Testis (tissue), 2 donors: ENCODE data around the gene PNPLA2.

Experiments
- POLR2A ChIP-seq: fragments of 450-650 bp; IDR thresholded peaks from one replicate; pipeline ENCODE4 v1.6.1; 2017; ENCODE audit warnings: antibody characterized with exemption, mild to moderate bottlenecking, moderate library complexity
- TF ChIP-seq, protein P1 (sequence below), 3 experiments: fragments of 450-650 bp in 2 of 3; fragments of 200-600 bp in 1 of 3; sonication (generic) in 1 of 3; IDR thresholded peaks; one replicate each; pipeline ENCODE4 v1.5.1; 2016 to 2019; ENCODE audit warnings: antibody characterized with exemption in 3 of 3, mild to moderate bottlenecking in 2 of 3, moderate library complexity in 1 of 3

DNA sequence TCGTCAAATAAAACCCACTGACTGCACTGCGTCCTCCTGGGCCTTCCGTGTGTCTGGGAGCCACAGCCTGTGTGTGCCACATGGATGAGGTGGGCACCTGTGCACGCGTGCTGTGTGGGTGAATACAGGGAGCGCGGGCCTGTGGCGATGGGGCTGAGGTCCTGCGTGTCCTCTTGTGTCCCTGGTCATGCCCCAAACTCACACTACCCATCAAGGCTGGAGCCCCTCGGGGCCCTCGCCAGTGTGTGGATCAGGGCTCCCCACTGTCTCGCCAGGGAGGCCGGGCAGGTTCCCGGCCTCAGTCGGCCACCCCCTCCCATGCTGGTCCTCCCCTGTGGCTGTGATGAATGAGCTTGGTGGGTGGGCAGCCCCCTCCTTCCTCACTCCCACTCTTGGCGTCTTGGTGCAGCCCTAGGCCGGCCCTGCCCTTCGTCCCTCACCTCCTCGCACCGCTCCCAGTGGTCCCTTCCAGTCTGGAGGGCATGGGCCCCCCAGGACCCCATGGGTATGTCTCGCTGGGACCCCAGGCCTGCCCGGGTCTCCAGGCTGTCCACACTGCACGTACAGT lies 13.3 kb downstream of the PNPLA2 start:
- TF ChIP-seq, protein P1, sequence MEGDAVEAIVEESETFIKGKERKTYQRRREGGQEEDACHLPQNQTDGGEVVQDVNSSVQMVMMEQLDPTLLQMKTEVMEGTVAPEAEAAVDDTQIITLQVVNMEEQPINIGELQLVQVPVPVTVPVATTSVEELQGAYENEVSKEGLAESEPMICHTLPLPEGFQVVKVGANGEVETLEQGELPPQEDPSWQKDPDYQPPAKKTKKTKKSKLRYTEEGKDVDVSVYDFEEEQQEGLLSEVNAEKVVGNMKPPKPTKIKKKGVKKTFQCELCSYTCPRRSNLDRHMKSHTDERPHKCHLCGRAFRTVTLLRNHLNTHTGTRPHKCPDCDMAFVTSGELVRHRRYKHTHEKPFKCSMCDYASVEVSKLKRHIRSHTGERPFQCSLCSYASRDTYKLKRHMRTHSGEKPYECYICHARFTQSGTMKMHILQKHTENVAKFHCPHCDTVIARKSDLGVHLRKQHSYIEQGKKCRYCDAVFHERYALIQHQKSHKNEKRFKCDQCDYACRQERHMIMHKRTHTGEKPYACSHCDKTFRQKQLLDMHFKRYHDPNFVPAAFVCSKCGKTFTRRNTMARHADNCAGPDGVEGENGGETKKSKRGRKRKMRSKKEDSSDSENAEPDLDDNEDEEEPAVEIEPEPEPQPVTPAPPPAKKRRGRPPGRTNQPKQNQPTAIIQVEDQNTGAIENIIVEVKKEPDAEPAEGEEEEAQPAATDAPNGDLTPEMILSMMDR (IDR thresholded peaks at IDR 0.05): no peak
- TF ChIP-seq POLR2A: no peak
